ENCODE data around the gene GGT5. TPM values are rescaled to one million over a fixed set of nuclear protein-coding genes. Genes with fewer than 3 reads are reported as not detected.
"Not testable (repeated sequence)": the region's sequence is repeated elsewhere in the genome, so short reads cannot be mapped to it uniquely, and the experiment has no call there.

GGT5 gene
- total RNA-seq (2021) (not detected in 2 replicates), Bru-seq, nascent RNA (percentile 6 among the genes with signal in this experiment), BruChase-seq, experiment 1, labeled RNA remaining after a 2-hour chase (percentile 10 among the genes with signal in this experiment), BruChase-seq, experiment 2, labeled RNA remaining after a 6-hour chase (percentile 6 among the genes with signal in this experiment)
- long read RNA-seq: 0 reads

DNA sequence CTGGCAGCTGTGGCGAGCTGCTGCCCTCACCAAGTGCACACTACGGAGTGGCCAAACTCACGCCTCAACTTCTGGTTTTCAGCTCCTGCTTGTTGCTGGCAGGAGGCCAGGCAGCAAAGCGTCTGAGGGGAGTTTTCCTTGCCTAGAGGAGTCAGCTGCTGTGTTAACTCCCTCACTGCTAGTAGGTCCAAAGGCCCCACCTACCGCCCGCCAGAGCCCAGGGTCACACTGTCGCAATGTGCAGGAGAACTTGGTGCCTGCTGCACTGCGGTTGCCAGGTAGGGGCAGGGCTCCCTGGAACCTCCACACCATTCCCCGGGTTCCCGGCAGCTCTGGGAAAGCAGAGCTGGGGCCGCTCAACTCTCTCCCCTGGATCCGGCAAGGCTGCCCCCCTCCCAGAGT, at the start of gene GGT5:
Gene GGT5, minus strand, starts transcription at position 53 of the 402 bp plus-strand sequence. CDS start 357 bp downstream, outside the sequence.
- H3K9me3 ChIP-seq (ENCODE audit: insufficient read depth, low read depth); H3K36me3 ChIP-seq (ENCODE audit: low read depth); H3F3A ChIP-seq (ENCODE audit: insufficient read depth, low read depth); H3K4me3 ChIP-seq; H2AFZ ChIP-seq; H3K4me2 ChIP-seq; H3K27ac ChIP-seq; H3K9me2 ChIP-seq (ENCODE audit: insufficient read depth); CTCF ChIA-PET; H4K20me1 ChIP-seq (ENCODE audit: insufficient read depth); H3K27me3 ChIP-seq (ENCODE audit: insufficient read depth, low read depth); BruUV-seq (replicated peaks); POLR2A ChIA-PET (ENCODE audit: unreplicated experiment); H3K79me2 ChIP-seq (ENCODE audit: low read depth): not testable (repeated sequence)
- peak in 1 of 2 experiments; percentile 11 for DNase-seq
- intact Hi-C loops (cut with micrococcal nuclease; ENCODE audit: unreplicated experiment): loop anchor here (5.0 kb wide), 1 partner anchor 38 kb away; no protein-coding TSS in a partner anchor
- H3K4me1 ChIP-seq (replicated peaks; ENCODE audit: insufficient read depth): peaks cover 18% of the 10 kb centered on the region

DNA sequence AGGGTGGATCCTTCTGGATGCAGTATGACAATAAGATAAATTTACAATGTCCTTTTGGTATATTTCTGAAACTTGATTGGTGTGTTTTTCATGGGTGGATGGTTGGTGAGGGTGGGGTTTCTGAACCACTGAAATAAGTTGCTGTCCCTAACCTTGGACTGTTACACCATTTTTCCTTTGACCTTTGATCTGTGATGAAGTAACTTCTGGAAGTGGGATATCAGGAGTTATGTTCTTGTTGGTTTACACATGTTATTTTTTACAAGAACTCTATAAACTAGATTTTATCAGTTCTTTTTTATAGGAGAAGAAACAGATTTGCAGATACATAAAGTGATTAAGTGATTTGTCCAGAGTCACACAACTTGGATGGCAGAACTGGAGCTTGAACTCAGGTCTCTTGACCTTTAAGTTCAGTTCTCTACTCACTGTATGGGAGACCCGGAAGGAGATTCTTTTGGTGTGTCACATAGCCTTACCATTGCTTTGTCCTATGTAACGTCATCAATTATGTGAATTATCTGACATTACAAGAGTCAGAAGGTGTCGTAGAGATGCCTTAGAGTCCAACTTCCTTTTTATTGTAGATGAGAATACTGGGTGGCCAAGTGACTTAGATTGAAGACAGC, 47.4 kb upstream of the GGT5 start:
- Histone ChIP-seq H3K79me2 (ENCODE audit: low read depth) (peaks cover 57% of the 10 kb centered on the region), H3K4me1 (replicated peaks; ENCODE audit: insufficient read depth) (peaks cover 18% of the 10 kb centered on the region; the same call in 1 of the 2 replicates)
- CTCF ChIA-PET; H3K27ac ChIP-seq; H3K27me3 ChIP-seq (ENCODE audit: insufficient read depth, low read depth); BruUV-seq (replicated peaks); H3K36me3 ChIP-seq (ENCODE audit: low read depth); H3K4me3 ChIP-seq; H3K4me2 ChIP-seq; H2AFZ ChIP-seq; H3K9me2 ChIP-seq (ENCODE audit: insufficient read depth); H3K9me3 ChIP-seq (ENCODE audit: insufficient read depth, low read depth); intact Hi-C loops (cut with micrococcal nuclease; ENCODE audit: unreplicated experiment); H3F3A ChIP-seq (ENCODE audit: insufficient read depth, low read depth); H4K20me1 ChIP-seq (ENCODE audit: insufficient read depth); DNase-seq; POLR2A ChIA-PET (ENCODE audit: unreplicated experiment): not testable (repeated sequence)

DNA sequence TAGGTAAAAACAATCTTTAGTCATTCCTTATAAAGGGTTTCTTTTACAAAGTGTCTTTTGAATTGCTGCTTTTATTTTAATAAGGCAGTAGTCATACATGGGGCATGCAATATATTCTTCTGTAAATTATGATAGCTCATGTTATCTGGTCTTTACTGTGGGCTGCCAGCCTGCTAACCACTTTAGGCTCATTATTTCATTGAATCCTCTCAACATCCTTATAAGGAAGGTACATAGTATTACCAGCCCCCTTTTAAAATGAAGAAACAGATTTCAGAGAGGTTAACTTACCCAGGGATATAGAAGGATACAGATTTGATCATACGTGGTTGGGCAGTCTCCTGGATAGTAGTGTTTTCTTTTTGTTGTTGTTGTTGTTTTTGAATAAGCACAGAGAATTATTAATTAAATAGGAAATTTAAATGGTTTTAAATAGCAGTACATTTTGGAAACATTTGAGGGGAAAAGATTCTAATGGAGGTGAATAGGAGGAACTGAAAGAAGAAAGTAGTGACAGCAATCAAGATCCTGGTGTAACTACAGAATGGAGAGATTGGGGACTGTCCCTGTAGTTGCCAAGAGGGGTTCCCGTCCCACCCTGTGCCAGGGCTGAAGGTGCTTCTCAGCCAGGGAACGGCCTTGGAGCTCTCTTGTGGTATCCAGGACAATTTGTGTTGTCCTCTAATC, 46.8 kb upstream of the GGT5 start:
- no peak for DNase-seq
- Histone ChIP-seq H3K79me2 (ENCODE audit: low read depth) (peaks cover 61% of the 10 kb centered on the region), H3K36me3 (ENCODE audit: low read depth) (no peaks in the 10 kb centered on the region), H4K20me1 (ENCODE audit: insufficient read depth) (no peaks in the 10 kb centered on the region), H3K4me1 (replicated peaks; ENCODE audit: insufficient read depth) (peaks cover 18% of the 10 kb centered on the region; the same call in 1 of the 2 replicates), H3K27ac (no peak overlapping the region), H3K4me3 (no peak overlapping the region), H3K9me2 (ENCODE audit: insufficient read depth) (no peaks in the 10 kb centered on the region), H3F3A (ENCODE audit: insufficient read depth, low read depth) (peaks cover 7% of the 10 kb centered on the region; the same call in 1 of the 2 replicates), H3K4me2 (no peak overlapping the region), H3K9me3 (ENCODE audit: insufficient read depth, low read depth) (no peaks in the 10 kb centered on the region), H2AFZ (no peak overlapping the region), H3K27me3 (ENCODE audit: insufficient read depth, low read depth) (no peaks in the 10 kb centered on the region)
- intact Hi-C loops (cut with micrococcal nuclease; ENCODE audit: unreplicated experiment): no loop called here
- ChIA-PET CTCF (interaction anchor here (0.6 kb wide), 1 partner anchor 70 kb away, joined by 3 read pairs; no protein-coding TSS in a partner anchor), POLR2A (ENCODE audit: unreplicated experiment) (no interaction called here)
- BruUV-seq (replicated peaks): no TSS peak
- TF ChIP-seq CTCF (conservative IDR thresholded peaks at IDR 0.05): no peak
- no peak for TF ChIP-seq EZH2 (IDR thresholded peaks at IDR 0.05; ENCODE audit: low read depth)

DNA sequence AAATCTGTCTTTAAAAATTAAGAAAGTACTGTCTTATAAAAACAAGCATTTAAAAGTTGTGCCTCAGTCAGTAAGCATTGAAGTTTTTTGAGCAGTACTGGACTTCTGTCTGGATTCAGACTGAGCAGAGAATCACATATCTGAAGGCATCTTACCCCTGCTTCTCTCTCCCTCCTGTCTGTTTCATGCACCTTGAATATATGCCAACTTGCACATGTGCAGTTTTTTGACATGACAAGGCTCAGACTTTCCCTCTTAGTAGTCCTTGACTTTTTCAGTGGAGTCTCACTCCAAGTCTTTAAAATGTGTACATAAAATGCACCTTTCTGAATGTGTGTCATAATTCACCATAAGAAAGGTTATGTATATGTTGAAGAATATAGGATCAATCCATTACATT, 45.6 kb upstream of the GGT5 start:
- Histone ChIP-seq H3K27ac (no peak overlapping the region), H4K20me1 (ENCODE audit: insufficient read depth) (no peaks in the 10 kb centered on the region), H3K9me2 (ENCODE audit: insufficient read depth) (no peaks in the 10 kb centered on the region)

More for the DNA sequence above, 45.6 kb upstream of the GGT5 start:
- H3F3A ChIP-seq (ENCODE audit: insufficient read depth, low read depth): peaks cover 7% of the 10 kb centered on the region; the same call in 1 of the 2 replicates
- TF ChIP-seq CTCF (conservative IDR thresholded peaks at IDR 0.05) (no peak), EZH2 (IDR thresholded peaks at IDR 0.05; ENCODE audit: low read depth) (no peak)
- no peak for DNase-seq
- intact Hi-C loops (cut with micrococcal nuclease; ENCODE audit: unreplicated experiment): no loop called here
- no peak overlapping the region for H3K4me3 ChIP-seq
- H3K79me2 ChIP-seq (ENCODE audit: low read depth): peaks cover 63% of the 10 kb centered on the region
- ChIA-PET CTCF (no interaction called here), POLR2A (ENCODE audit: unreplicated experiment) (no interaction called here)
- H3K36me3 ChIP-seq (ENCODE audit: low read depth): no peaks in the 10 kb centered on the region
- H3K9me3 ChIP-seq (ENCODE audit: insufficient read depth, low read depth): no peaks in the 10 kb centered on the region
- BruUV-seq (replicated peaks): no TSS peak
- H3K4me1 ChIP-seq (replicated peaks; ENCODE audit: insufficient read depth): peaks cover 18% of the 10 kb centered on the region; the same call in 1 of the 2 replicates
- no peak overlapping the region for H2AFZ ChIP-seq
- H3K4me2 ChIP-seq: no peak overlapping the region
- H3K27me3 ChIP-seq (ENCODE audit: insufficient read depth, low read depth): no peaks in the 10 kb centered on the region

Measured in PC-9 (cell line).